ENCODE measurements around the gene KRT14.
"Not testable (repeated sequence)": the region's sequence is repeated elsewhere in the genome, so short reads cannot be mapped to it uniquely, and the experiment has no call there.

KRT14 gene

GRCh38 chr17:41576740-41577139, 10.0 kb downstream of the KRT14 start:
- DNase-seq = not testable (repeated sequence)

- no peak for DNase-seq
Measured at GRCh38 chr17:41575336-41575735, 11.4 kb downstream of the KRT14 start.

DNA sequence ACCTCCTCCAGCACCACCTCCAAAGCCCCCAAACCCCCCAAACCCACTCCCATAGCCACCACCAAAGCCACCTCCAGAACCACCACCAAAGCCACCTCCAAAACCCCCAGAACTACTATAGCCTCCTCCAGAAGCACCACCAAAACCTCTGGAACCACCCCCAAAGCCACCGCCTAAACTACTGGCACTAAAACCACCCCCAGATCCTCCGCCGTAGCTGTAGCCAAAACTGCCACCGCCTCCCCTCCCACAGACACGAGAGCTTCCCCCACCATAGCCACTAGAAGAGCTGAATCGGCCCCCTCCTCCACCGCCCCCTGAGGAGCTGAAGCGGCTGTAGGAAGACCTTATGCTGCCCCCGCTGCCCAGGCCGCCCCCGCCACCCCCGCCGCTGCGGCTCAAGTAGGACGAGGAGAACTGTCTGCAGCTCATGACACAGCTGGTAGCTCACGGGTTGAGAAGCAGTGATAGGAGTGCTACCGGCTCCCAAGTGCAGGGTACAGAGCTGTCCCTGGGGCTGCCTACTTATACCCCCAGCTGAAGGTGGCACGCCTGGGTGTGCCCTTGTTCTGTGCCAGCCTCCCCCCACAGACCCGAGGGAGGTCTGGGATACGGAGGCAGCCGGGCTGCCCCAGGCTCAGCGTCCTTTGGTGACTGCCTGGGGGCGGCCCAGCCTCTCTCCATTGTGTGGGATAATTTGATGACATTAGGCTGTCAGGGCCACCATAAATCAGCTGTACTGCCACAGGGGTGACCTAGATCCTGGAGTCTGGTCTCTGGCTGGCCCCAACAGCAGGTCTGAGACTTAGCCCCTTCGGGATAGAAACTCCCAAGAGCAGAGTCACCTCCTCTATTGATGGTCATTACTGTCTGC, 14.9 kb downstream of the KRT14 start, which contains the start of gene KRT9:
TSS of gene KRT9 (minus strand) at position 499 of the 874 bp plus-strand sequence. CDS start at position 432, 67 bp downstream.
- DNase-seq = no peak

DNA sequence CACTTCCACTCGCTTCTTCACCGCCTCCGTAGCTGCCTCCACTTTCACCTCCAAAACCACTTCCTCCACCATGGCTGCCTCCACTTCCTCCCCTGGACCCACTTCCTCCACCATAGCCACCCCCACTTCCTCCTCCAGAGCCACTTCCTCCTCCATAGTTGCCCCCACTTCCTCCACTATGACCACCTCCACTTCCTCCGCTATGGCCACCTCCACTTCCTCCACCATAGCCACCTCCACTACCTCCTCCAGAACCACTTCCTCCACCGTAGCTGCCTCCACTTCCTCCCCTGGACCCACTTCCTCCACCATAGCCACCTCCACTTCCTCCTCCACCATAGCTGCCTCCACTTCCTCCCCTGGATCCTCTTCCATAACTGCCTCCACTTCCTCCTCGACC, 19.4 kb downstream of the KRT14 start:
- DNase-seq = no peak

GRCh38 chr17:41565338-41565737, 21.4 kb downstream of the KRT14 start:
- DNase-seq = no peak

GRCh38 chr17:41563607-41564170, 23.0 kb downstream of the KRT14 start:
- DNase-seq = no peak

- no peak for DNase-seq
Measured at GRCh38 chr17:41561554-41561953, 25.1 kb downstream of the KRT14 start.

- no peak for DNase-seq
Measured at GRCh38 chr17:41559548-41559947, 27.1 kb downstream of the KRT14 start.

- DNase-seq = no peak
Measured at GRCh38 chr17:41556931-41557330, 29.8 kb downstream of the KRT14 start.

GRCh38 chr17:41556306-41556705, 30.4 kb downstream of the KRT14 start:
- DNase-seq = no peak

- no peak for DNase-seq
Measured at GRCh38 chr17:41555105-41555887, 31.4 kb downstream of the KRT14 start.

- DNase-seq = no peak
Measured at GRCh38 chr17:41553987-41554680, 32.6 kb downstream of the KRT14 start.

DNA sequence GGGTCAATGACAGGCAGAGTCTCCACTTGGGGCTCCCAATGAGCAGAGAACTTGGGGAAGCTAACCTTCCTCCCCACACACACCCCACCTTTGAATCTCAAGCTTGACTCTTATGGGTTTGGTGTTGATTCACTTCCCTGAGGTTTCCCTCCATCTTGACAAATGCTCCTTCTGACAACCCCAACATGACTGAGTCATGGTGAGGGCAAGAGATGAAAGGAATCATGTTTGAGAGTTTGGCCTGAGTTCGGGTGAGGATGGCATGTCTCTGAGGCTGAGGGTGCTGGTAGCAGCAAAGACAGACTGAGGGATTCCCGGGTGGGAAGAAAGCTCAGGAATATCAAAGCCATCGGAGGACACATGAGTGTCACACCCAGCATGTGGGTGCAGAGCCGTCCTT, 33.5 kb downstream of the KRT14 start:
- no peak for DNase-seq

DNA sequence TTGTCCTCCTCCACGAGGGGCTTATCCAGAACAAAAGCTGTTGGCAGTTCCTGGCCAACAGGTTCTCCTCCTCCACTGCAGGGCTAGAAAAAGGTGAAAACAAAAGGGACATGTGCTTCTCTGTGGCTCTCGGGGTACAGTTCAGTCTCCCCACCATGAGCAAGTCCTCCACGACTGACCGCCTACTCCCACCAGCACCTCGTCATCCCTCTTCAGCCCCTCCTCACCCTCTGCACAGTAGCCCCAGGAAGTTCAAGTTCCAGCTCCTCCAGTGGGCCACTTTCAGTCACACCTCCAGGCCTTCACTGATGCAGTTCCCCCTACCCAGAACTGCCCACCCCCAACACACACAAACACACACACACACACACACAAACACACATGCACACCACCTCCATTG, 34.2 kb downstream of the KRT14 start:
- DNase-seq = no peak

GRCh38 chr17:41551365-41551764, 35.3 kb downstream of the KRT14 start:
- DNase-seq = no peak

GRCh38 chr17:41549596-41550039, 37.1 kb downstream of the KRT14 start:
- no peak for DNase-seq

- DNase-seq = peak; percentile 81
Measured at GRCh38 chr17:41548844-41549595, 37.7 kb downstream of the KRT14 start.

DNA sequence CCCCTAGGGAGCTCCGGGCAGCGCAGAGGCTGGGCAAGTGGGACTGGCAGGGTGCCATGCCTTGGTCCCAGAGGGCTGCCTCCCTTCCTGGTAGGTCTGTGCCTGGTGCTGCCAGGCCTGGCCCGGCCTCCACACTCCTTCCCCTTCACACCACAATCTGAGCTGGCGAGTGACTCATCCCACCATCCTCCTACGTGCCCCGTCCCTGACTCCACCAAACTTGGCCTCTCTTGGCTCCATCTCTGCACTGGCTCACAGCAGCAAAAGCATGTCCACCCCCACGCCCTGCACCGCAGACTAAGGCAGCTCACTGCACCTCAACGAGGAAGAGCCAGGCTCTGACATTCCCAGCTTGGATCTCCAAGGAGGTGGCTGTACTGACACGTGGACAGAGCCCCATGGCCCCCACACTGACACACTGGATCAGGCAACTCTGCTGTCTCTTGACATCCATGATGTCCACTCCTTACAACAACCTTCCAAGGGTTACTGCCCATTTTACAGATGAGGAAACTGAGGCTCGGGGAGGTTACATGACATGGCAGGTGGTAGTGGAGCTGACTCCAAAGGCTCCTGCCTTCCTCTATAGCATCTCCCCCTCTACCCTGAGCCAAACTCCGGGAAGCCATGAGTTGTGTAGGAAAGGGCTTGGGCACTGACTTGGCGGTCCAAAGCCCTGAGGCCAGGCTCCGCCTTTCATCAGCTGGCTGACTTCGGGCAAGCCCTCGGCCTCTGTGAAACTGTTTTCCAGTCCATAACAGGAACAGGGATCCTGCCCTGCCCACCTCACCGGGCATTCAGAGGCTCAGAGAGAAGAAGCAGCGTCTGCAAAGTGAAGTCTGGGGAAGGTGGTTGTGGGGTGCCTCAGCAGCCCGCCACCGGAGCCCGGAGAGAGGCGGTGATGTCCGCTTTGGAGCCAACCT, 38.5 kb downstream of the KRT14 start:
- DNase-seq = no peak

DNA sequence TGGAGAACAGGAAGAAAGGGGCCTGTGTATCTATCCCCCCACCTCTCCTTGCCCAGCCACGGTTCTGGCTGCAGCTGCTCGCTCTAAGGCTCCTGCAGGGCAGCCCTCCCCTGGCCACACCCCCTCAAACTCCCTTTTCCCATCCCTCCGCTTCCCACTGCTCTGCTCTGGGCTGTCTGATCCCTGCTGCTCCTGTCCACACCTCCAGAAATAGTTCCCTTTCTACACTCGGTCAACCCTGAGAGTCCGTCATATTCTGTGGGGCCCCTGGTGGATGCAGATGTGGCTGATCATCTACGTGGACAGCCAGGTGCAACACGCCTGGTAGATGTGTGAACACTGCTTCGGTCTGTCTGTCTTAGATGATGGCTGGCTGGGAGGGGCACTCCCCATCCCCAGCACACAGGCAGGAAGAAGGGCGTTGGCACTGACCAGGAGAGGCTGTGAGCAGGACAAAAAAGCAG, 39.3 kb downstream of the KRT14 start:
- DNase-seq = no peak

- no peak for DNase-seq
Measured at GRCh38 chr17:41546819-41547218, 39.9 kb downstream of the KRT14 start.
